LNCaP clone FGC (cell line): ENCODE measurements around the gene CDC45.

Source experiments
- DNase-seq: peaks from one replicate; pipeline ENCODE4 v3.0.0-alpha.2; 2011; ENCODE audit warnings: low read depth
- H3K4me3 ChIP-seq: 2 replicates; pipeline ENCODE4 v1.5.1; 2011; ENCODE audit warnings: mild to moderate bottlenecking, low read depth, low read length, control low read depth
- CTCF ChIP-seq: IDR thresholded peaks from 2 replicates; pipeline ENCODE4 v1.5.1; 2012; ENCODE audit warnings: mild to moderate bottlenecking; ENCODE audit not compliant: control insufficient read depth, insufficient read depth; ENCODE audit errors: extremely low read depth

CDC45 gene

GRCh38 chr22:19533049-19533626, 53.4 kb downstream of the CDC45 start:
- no peak for TF ChIP-seq CTCF
- no peak for DNase-seq
- H3K4me3 ChIP-seq, result no peak overlapping the region

GRCh38 chr22:19533857-19534256, 54.1 kb downstream of the CDC45 start:
- no peak for DNase-seq
- no peak for TF ChIP-seq CTCF
- H3K4me3 ChIP-seq, result no peak overlapping the region

GRCh38 chr22:19535001-19535400, 55.3 kb downstream of the CDC45 start:
- no peak overlapping the region for H3K4me3 ChIP-seq
- no peak for DNase-seq
- TF ChIP-seq CTCF, result no peak

GRCh38 chr22:19536564-19536963, 56.8 kb downstream of the CDC45 start:
- no peak for TF ChIP-seq CTCF
- DNase-seq, result no peak
- H3K4me3 ChIP-seq, result no peak overlapping the region

GRCh38 chr22:19537941-19538488, 58.3 kb downstream of the CDC45 start:
- no peak for DNase-seq
- TF ChIP-seq CTCF, result no peak

GRCh38 chr22:19540394-19540793, 60.7 kb downstream of the CDC45 start:
- no peak for TF ChIP-seq CTCF
- no peak for DNase-seq

More at GRCh38 chr22:19537941-19538488, 58.3 kb downstream of the CDC45 start:
- H3K4me3 ChIP-seq, result no peak overlapping the region

More at GRCh38 chr22:19540394-19540793, 60.7 kb downstream of the CDC45 start:
- H3K4me3 ChIP-seq, result no peak overlapping the region
